ENCODE measurements around the gene TMEM217. TPM values are rescaled to one million over a fixed set of nuclear protein-coding genes. Genes with fewer than 3 reads are reported as not detected.

TMEM217 gene
- polyA plus RNA-seq, 1 of the 3 experiments (the other 2 are of a cell fraction), result 1.5 TPM

DNA sequence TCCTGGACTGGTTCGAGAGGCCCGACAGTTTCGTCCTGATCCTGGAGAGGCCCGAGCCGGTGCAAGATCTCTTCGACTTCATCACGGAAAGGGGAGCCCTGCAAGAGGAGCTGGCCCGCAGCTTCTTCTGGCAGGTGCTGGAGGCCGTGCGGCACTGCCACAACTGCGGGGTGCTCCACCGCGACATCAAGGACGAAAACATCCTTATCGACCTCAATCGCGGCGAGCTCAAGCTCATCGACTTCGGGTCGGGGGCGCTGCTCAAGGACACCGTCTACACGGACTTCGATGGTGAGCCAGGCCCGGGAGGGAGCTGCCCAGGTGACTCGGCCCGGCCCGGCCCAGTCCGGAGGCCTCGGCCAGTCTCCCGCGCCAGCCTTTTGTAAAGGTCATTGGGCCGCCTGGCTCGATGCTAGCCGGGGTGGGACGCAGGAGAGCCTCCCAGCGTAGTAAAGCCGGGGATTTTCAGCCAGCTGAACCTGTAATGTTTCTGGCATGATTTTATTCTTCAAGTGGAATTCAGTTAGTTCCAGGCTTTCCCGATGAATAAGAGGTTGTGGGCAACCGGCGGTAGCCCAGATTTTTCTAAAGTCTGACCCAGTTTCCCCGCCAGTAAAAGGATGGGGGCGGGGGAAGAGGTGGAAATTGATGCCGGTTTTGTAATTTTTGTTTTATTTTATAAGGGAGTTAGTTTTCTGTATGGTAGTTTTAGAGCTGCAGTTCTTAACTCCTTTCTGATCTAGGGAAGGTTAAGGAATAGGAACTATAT lies 86.6 kb downstream of the TMEM217 start (continued):
- TF ChIP-seq TEAD4 (IDR thresholded peaks at IDR 0.05; ENCODE audit: borderline replicate concordance, insufficient read depth), result no peak
- peak; percentile 7; the same call in 1 of the 2 replicates for TF ChIP-seq SMC3 (IDR thresholded peaks at IDR 0.05; ENCODE audit: low read depth, low read length)
- TF ChIP-seq YY1 (IDR thresholded peaks at IDR 0.05; ENCODE audit: low read depth), result no peak
- no peak for TF ChIP-seq MEF2A (IDR thresholded peaks at IDR 0.05; ENCODE audit: borderline replicate concordance, low read depth)
- TF ChIP-seq RXRA (IDR thresholded peaks at IDR 0.05; ENCODE audit: borderline replicate concordance, low read depth), result no peak
- 0 out of 2 replicates have a peak, but pooled peaks have one; percentile 4 for TF ChIP-seq NFIC (IDR thresholded peaks at IDR 0.05; ENCODE audit: borderline replicate concordance)
- TF ChIP-seq, protein P1, sequence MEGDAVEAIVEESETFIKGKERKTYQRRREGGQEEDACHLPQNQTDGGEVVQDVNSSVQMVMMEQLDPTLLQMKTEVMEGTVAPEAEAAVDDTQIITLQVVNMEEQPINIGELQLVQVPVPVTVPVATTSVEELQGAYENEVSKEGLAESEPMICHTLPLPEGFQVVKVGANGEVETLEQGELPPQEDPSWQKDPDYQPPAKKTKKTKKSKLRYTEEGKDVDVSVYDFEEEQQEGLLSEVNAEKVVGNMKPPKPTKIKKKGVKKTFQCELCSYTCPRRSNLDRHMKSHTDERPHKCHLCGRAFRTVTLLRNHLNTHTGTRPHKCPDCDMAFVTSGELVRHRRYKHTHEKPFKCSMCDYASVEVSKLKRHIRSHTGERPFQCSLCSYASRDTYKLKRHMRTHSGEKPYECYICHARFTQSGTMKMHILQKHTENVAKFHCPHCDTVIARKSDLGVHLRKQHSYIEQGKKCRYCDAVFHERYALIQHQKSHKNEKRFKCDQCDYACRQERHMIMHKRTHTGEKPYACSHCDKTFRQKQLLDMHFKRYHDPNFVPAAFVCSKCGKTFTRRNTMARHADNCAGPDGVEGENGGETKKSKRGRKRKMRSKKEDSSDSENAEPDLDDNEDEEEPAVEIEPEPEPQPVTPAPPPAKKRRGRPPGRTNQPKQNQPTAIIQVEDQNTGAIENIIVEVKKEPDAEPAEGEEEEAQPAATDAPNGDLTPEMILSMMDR (IDR thresholded peaks at IDR 0.05), result no peak
- TF ChIP-seq, protein P2, sequence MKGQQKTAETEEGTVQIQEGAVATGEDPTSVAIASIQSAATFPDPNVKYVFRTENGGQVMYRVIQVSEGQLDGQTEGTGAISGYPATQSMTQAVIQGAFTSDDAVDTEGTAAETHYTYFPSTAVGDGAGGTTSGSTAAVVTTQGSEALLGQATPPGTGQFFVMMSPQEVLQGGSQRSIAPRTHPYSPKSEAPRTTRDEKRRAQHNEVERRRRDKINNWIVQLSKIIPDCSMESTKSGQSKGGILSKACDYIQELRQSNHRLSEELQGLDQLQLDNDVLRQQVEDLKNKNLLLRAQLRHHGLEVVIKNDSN (IDR thresholded peaks at IDR 0.05; ENCODE audit: borderline replicate concordance, low read depth), result no peak
- TF ChIP-seq, protein P3, sequence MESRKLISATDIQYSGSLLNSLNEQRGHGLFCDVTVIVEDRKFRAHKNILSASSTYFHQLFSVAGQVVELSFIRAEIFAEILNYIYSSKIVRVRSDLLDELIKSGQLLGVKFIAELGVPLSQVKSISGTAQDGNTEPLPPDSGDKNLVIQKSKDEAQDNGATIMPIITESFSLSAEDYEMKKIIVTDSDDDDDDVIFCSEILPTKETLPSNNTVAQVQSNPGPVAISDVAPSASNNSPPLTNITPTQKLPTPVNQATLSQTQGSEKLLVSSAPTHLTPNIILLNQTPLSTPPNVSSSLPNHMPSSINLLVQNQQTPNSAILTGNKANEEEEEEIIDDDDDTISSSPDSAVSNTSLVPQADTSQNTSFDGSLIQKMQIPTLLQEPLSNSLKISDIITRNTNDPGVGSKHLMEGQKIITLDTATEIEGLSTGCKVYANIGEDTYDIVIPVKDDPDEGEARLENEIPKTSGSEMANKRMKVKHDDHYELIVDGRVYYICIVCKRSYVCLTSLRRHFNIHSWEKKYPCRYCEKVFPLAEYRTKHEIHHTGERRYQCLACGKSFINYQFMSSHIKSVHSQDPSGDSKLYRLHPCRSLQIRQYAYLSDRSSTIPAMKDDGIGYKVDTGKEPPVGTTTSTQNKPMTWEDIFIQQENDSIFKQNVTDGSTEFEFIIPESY (IDR thresholded peaks at IDR 0.05; ENCODE audit: borderline replicate concordance, low read depth), result no peak
- no peak for TF ChIP-seq RFX5 (IDR thresholded peaks at IDR 0.05; ENCODE audit: low read length)
- TF ChIP-seq TAF1 (IDR thresholded peaks at IDR 0.05; ENCODE audit: borderline replicate concordance, low read depth, low read length), result no peak
- TF ChIP-seq POLR2AphosphoS5 (IDR thresholded peaks at IDR 0.05; ENCODE audit: low read depth, low read length), result no peak
- no peak for TF ChIP-seq ELF1 (IDR thresholded peaks at IDR 0.05)
- no peak for TF ChIP-seq FOXM1 (IDR thresholded peaks at IDR 0.05; ENCODE audit: low read depth)
- no peak for TF ChIP-seq CHD2 (IDR thresholded peaks at IDR 0.05; ENCODE audit: low read length, partially characterized antibody)
- TF ChIP-seq SIN3A (IDR thresholded peaks at IDR 0.05; ENCODE audit: borderline replicate concordance, low read depth, low read length), result no peak; the same call in 1 of the 2 replicates
- TF ChIP-seq, protein P4, sequence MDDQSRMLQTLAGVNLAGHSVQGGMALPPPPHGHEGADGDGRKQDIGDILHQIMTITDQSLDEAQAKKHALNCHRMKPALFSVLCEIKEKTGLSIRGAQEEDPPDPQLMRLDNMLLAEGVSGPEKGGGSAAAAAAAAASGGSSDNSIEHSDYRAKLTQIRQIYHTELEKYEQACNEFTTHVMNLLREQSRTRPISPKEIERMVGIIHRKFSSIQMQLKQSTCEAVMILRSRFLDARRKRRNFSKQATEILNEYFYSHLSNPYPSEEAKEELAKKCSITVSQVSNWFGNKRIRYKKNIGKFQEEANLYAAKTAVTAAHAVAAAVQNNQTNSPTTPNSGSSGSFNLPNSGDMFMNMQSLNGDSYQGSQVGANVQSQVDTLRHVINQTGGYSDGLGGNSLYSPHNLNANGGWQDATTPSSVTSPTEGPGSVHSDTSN (IDR thresholded peaks at IDR 0.05), result no peak
- no peak for TF ChIP-seq RAD21 (IDR thresholded peaks at IDR 0.05; ENCODE audit: low read length)
- TF ChIP-seq RCOR1 (IDR thresholded peaks at IDR 0.05; ENCODE audit: low read length), result no peak
- TF ChIP-seq NRF1 (IDR thresholded peaks at IDR 0.05; ENCODE audit: low read depth, low read length), result no peak

Measured in SK-N-SH (cell line).